HG02943 (cell line): ENCODE measurements around the gene VASN.

Experiments
- ATAC-seq: cut with Tn5 transposase; IDR thresholded peaks from one replicate; pipeline ENCODE4 v1.9.1; 2021; ENCODE audit warnings: mild to moderate bottlenecking, low read depth, moderate library complexity; ENCODE audit not compliant: unreplicated experiment

Gene VASN

DNA sequence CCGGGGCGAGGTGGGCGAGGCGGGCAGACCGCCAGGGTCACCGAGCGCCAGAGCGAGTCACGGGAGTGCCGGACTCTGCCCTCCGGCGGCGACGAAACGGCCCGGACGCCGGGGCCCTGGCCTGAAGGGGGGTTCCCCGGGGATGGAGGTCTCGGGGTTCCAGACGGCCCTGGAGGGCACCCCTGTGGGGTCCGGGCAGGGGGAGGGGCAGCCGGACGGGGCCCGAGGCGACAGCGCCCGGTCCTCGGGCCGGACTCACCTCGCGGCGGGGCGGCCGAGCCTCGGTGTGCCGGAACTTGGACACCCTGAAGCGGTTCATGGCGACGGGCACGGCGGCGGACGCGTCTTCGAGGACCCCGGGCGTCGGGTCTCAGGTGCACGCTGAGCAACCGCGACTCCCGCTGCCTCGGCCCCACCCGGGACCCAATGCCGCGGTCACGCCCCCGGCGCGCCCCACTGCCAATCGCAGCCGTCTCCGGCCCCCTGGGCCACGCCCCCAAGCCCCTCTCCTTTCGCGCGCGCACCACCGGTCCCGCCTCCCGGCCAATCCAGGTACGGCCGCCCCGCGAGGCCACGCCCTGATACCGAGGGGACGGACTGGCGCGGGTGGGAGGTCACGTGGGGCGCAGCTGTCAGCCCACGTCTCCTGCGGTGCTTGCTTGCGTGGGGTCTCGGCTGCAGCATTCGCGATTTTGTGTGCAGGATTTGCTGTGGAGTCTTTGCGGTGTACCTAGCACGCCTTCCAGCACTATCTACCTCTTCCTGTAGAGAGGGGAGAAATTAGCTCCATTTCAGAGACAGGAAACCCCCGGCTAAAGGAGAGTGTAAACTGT lies 44.8 kb downstream of the VASN start, which contains the start of gene CORO7:
Gene CORO7 (minus strand): TSS at position 397 of the 833 bp plus-strand sequence. CDS start 78 bp downstream, at position 319.
- peak; percentile 56 for ATAC-seq

DNA sequence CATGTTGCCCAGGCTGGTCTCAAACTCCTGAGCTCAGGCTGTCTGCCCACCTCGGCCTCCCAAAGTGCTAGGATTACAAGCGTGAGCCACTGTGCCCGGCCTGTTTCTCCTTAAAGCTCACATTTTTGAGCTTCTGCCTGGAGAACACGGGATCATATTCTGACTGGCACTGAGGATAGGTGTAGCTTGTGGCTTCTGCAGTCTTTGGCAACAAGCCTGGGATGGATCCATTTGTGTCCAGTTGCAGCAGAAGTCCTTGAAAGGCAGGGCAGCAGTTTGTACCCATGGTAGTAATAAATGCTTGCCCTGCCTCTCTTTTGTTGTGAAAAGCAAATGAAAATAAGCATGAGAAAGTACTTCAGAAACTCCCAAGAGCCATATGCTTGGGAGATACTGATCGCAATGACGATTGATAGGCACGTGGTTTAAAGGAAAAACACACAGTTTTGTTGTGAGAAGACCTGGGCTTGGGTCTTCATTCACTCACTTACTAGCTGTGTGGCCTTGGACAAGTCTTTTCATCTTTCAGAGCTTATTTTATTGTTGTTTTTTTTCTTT lies 47.8 kb downstream of the VASN start:
- ATAC-seq = no peak

DNA sequence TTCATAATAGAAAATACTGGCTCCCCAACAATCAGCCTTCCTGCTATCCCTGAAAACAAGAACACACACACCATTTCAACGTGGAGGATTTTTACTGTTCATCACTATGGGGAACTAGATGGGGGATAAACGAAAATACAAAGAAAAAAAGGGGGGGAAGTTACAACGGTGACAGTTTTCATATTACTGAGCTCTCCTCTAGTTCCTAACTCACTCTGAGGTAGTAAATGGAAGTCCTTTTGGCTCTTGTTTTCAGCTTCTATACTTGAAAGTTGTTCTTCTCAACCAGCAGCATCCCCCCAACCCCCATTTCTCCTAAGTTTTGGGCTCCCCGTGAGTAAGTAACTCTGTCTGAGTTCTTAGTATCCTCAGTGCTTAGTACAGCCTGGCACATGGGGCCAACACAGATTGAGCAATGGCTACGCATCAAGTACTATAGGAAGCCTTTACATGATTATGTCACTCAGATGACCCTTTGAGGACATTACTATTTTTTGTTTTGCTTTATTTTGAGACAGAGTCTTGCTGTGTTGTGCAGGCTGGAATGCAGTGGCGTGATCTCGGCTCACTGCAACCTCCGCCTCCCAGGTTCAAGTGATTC lies 49.0 kb downstream of the VASN start:
- no peak for ATAC-seq

DNA sequence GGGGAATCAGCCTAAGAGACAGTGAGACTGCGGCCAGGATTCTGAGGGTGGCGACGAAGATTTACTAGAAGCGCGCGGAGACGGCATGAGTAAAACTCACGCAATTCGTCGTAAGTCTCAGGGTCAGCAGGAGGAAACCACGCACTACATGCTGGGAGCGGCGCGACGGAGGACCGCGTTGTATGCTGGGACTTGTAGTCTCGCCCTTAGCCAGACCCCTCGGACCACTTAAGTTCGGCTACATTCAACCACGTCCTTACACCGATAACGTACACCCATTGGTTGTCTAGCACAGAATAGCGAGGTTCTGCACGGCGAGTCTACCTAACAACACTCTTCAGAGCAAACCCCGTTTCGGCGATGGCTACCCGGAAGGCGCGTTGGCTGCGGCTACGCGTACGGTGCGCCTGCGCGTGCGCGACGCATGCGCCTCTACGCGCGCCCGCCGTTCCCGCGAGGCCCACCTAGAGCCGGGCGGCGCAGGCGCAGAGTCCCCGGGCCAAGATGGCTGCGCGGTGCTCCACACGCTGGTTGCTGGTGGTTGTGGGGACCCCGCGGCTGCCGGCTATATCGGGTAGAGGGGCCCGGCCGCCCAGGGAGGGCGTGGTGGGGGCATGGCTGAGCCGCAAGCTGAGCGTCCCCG lies 53.9 kb downstream of the VASN start, which contains the start of gene DNAJA3:
Gene DNAJA3 (plus strand): TSS at position 491 of the 643 bp plus-strand sequence. CDS start 14 bp downstream, at position 505.
- peak; percentile 88 for ATAC-seq

DNA sequence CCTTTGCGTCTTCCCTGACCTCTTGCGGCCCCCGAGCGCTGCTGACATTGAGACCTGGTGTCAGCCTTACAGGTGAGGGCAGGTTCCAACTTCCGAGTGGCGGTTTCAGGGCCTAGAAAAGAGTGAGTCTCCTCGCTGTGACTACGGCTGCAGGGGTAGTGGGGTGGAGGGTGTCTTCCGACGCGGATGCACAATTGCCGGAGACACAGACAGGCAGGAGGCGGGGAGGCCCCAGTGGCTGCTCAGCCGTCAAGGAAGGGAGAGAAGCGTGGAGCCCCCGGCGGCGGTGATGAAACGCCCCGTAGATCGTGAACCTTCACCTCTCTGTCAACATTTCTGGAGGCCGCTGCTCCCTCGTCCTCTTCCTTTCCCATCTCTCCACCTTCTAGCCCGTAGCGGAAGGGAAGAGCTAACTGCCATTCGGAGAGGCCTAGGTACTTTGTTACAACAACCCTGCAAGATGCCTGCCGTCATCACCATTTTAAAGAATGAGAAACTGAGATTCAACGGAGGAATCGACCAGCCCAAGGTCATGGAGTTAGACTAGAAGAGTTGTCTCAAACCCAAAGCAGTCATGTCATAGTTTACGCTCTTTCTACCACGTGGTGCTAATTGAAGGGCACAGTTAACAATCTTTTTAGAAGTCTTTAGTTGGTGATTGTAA lies 54.5 kb downstream of the VASN start:
- peak; percentile 33 for ATAC-seq

DNA sequence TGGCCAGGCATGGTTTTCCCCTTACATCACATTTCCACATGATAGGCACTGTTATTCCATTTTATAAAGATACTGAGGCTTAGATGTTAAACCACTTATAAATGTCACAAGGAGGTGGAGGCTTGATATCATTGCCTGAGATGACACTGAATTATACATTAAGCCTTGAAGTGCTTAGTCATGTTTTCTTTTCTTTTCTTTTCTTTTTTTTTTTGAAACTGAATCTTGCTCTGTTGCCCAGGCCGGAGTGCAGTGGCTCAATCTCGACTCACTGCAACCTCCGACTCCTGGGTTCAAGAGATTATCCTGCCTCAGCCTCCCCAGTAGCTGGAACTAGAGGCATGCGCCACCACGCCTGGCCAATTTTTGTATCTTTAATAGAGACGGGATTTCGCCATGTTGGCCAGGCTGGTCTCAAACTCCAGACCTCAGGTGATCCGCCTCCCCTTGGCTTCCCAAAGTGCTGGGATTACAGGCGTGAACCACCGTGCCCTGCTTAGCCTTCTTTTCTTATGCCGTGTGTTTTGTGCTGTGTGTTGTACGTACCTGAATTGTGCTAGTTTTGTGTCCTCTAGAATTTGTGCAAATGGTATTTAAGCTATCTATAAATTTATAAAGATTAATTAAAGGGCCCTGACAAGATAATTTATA lies 55.2 kb downstream of the VASN start:
- ATAC-seq = no peak

DNA sequence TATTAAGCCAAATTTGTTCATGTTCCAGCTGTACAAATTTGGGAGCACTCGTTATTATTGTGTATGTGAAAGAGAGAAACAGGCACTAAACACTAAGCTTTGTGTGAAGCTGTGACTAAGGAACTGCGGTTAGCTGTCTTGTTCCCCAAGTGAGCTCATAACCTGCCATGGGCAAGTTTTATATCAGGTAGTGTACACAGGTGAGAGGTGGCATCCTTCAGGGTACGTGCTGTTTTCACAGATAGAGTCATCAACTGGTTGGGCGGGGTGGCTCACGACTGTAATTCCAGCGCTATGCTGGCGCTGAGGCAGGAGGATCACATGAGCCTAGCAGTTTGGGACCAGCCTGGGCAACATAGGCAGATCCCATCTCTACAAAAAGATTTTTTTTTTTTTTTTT lies 56.9 kb downstream of the VASN start:
- ATAC-seq = no peak

DNA sequence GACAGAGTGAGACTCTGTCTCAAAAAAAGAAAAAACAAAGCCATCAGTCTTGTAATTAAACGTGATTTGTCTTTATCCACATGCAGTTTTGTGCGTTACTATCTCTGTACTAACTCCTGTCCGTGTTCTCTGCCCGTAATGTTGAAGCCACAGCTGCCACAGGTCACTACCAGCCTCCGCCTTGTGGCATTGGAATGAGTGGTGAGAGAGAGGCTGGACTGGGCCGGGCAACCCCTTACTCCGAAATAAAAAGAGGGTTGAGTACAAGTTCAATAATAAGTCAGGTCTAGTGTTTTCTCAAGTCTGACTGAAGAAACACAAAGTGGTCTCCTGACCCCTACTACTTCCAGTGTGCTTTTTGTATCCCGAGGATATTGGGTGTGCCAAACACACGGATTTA lies 59.4 kb downstream of the VASN start:
- no peak for ATAC-seq
